ENCODE measurements around the gene CORO1C. TPM values are rescaled to one million over a fixed set of nuclear protein-coding genes. Genes with fewer than 3 reads are reported as not detected.

Gene CORO1C
- total RNA-seq, 1 experiment from 2014 or later = 139 TPM

GRCh38 chr12:108720757-108721514, 10.4 kb downstream of the CORO1C start:
- H3K79me2 ChIP-seq (ENCODE audit: low read depth) = peaks cover 97% of the 10 kb centered on the region
- H4K20me1 ChIP-seq (ENCODE audit: insufficient read depth) = no peaks in the 10 kb centered on the region
- no peak for TF ChIP-seq CTCF (conservative IDR thresholded peaks at IDR 0.05)
- TF ChIP-seq EZH2 (IDR thresholded peaks at IDR 0.05; ENCODE audit: low read depth) = no peak
- ChIA-PET POLR2A (ENCODE audit: unreplicated experiment) (interaction anchor here (0.6 to 1.3 kb wide), 5 partner anchors 9 to 29 kb away, joined by 3 to 8 read pairs (median 5); no protein-coding TSS in a partner anchor), CTCF (no interaction called here)
- no peaks in the 10 kb centered on the region for H3K27me3 ChIP-seq (ENCODE audit: insufficient read depth, low read depth)
- H3K36me3 ChIP-seq (ENCODE audit: low read depth) = peaks cover 7% of the 10 kb centered on the region; the same call in 1 of the 2 replicates
- intact Hi-C loops (cut with micrococcal nuclease; ENCODE audit: unreplicated experiment) = loop anchor here (2.0 kb wide), 1 partner anchor 30 kb away; no protein-coding TSS in a partner anchor
- no TSS peak for BruUV-seq (replicated peaks)
- peaks cover 53% of the 10 kb centered on the region for H3K4me1 ChIP-seq (replicated peaks; ENCODE audit: insufficient read depth)
- peak overlapping the region; percentile 69 for H3K4me2 ChIP-seq
- peak overlapping the region; percentile 90 for H3K27ac ChIP-seq
- peaks cover 39% of the 10 kb centered on the region for H3F3A ChIP-seq (ENCODE audit: insufficient read depth, low read depth)
- DNase-seq = peak; percentile 31 to 56
- no peak overlapping the region for H2AFZ ChIP-seq
- no peak overlapping the region for H3K4me3 ChIP-seq
- H3K9me2 ChIP-seq (ENCODE audit: insufficient read depth) = no peaks in the 10 kb centered on the region
- no peaks in the 10 kb centered on the region for H3K9me3 ChIP-seq (ENCODE audit: insufficient read depth, low read depth)

GRCh38 chr12:108717243-108717642, 14.1 kb downstream of the CORO1C start:
- Histone ChIP-seq H3K4me3 (no peak overlapping the region), H3K36me3 (ENCODE audit: low read depth) (peaks cover 7% of the 10 kb centered on the region; the same call in 1 of the 2 replicates), H3K9me2 (ENCODE audit: insufficient read depth) (no peaks in the 10 kb centered on the region), H4K20me1 (ENCODE audit: insufficient read depth) (no peaks in the 10 kb centered on the region), H3K4me2 (no peak overlapping the region), H3K27me3 (ENCODE audit: insufficient read depth, low read depth) (no peaks in the 10 kb centered on the region), H3K4me1 (replicated peaks; ENCODE audit: insufficient read depth) (peaks cover 18% of the 10 kb centered on the region), H3K9me3 (ENCODE audit: insufficient read depth, low read depth) (no peaks in the 10 kb centered on the region), H3K27ac (no peak overlapping the region), H2AFZ (no peak overlapping the region), H3F3A (ENCODE audit: insufficient read depth, low read depth) (peaks cover 9% of the 10 kb centered on the region; the same call in 1 of the 2 replicates), H3K79me2 (ENCODE audit: low read depth) (peaks cover 97% of the 10 kb centered on the region)
- TF ChIP-seq CTCF (conservative IDR thresholded peaks at IDR 0.05) = no peak
- intact Hi-C loops (cut with micrococcal nuclease; ENCODE audit: unreplicated experiment) = no loop called here
- no peak for DNase-seq
- BruUV-seq (replicated peaks) = no TSS peak
- ChIA-PET POLR2A (ENCODE audit: unreplicated experiment) (no interaction called here), CTCF (interaction anchor here (0.5 to 0.6 kb wide), 2 partner anchors 34 to 680 kb away, joined by 5 read pairs; no protein-coding TSS in a partner anchor)

- H3K9me3 ChIP-seq (ENCODE audit: insufficient read depth, low read depth) = no peaks in the 10 kb centered on the region
- peaks cover 7% of the 10 kb centered on the region for H3K36me3 ChIP-seq (ENCODE audit: low read depth)
- intact Hi-C loops (cut with micrococcal nuclease; ENCODE audit: unreplicated experiment) = no loop called here
- no TSS peak for BruUV-seq (replicated peaks)
- H4K20me1 ChIP-seq (ENCODE audit: insufficient read depth) = no peaks in the 10 kb centered on the region; the same call in 1 of the 2 replicates
- 0 out of 2 replicates have a peak, but pooled peaks cover 5% of the 10 kb centered on the region for H3F3A ChIP-seq (ENCODE audit: insufficient read depth, low read depth)
- CTCF ChIA-PET = no interaction called here
- no peak overlapping the region for H3K4me2 ChIP-seq
- no peak overlapping the region for H2AFZ ChIP-seq
- H3K4me1 ChIP-seq (replicated peaks; ENCODE audit: insufficient read depth) = no peaks in the 10 kb centered on the region
- H3K27me3 ChIP-seq (ENCODE audit: insufficient read depth, low read depth) = no peaks in the 10 kb centered on the region
- no peak overlapping the region for H3K27ac ChIP-seq
- peaks cover 96% of the 10 kb centered on the region for H3K79me2 ChIP-seq (ENCODE audit: low read depth)
- no peak overlapping the region for H3K4me3 ChIP-seq
- POLR2A ChIA-PET (ENCODE audit: unreplicated experiment) = interaction anchor here (0.5 to 0.6 kb wide), 2 partner anchors 81 to 153 kb away, joined by 3 to 4 read pairs; no protein-coding TSS in a partner anchor
- TF ChIP-seq CTCF (conservative IDR thresholded peaks at IDR 0.05) (no peak), EZH2 (IDR thresholded peaks at IDR 0.05; ENCODE audit: low read depth) (no peak)
- H3K9me2 ChIP-seq (ENCODE audit: insufficient read depth) = no peaks in the 10 kb centered on the region
- DNase-seq = no peak
Observed at GRCh38 chr12:108714866-108715265, 16.5 kb downstream of the CORO1C start.

All from PC-9 (cell line).